Muscle of back (tissue), 11 donors: ENCODE results near the gene ADSL. TPM values are rescaled to one million over a fixed set of nuclear protein-coding genes. Genes with fewer than 3 reads are reported as not detected.
A peak's percentile ranks its signal among the peaks of the same experiment; 100 is the strongest.

Experiments used
- DNase-seq, 3 donors: peaks; one replicate each; pipeline versions ENCODE4 v3.0.0 to v3.0.0-alpha.2; 2013
- polyA plus RNA-seq, 10 donors: library from polyadenylated mRNA; unstranded; fragments of 120-200 nt; gene quantifications; one replicate each; pipeline ENCODE4 v1.2.1, GENCODE V29; 2013; ENCODE audit not compliant: insufficient read length in 10 of 10

The ADSL gene
- polyA plus RNA-seq, 10 donors = 143 to 230 (median 193) TPM

DNA sequence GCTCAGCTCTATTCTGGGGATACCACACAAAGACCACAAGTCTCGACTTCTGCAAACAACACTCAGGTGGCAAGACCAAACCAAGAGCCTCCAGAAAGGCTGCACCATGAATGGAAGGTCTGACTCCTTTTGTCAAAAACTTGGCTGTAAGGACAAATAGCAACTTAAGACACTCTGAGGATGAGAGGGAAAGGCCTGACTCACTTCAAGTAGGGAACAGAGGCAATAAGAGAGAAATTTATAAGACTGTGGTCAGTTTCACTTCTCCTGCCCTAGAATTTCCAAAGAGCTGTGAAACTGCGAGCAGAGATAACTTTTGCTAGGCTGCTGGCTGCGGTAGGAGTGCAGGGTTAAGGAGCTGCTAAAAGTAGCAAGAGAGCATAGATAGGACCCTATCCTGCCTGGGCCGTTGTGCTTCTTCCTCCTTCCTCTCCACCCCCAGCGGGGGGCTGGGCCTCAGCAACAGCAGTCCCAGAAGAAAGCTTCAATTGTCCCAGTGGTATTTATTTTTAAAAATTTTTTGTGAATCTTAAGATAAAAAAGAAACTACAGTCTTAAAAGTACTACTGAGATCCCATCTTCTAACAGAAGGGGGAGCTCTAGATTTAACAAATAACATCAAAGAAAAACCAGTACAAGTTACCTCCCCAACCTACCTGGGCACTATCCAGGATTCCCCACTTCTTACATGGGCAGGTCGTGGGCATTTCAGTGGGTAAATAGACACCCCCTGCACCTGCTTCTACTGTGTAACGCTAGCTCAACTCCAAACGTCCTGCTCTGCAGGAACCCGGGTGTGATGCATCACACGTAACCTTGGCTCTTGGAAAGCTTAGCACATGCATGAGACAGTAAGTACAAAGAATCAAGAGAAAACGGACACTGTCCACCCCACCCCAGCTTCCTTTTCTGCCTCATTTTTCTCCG, 90.5 kb downstream of the ADSL start:
- peak in 2 of 3 donors; percentile 70 to 84 for DNase-seq

Other genes starting within 250 kb of the ADSL start
- gene TNRC6B, start 168.6 kb upstream of the ADSL start, polyA plus RNA-seq = 10 to 100 TPM in 5 of 10 donors, 1 to 10 TPM in 5; 7.0 to 11.2 (median 10.0) TPM
- 10 to 100 TPM; 28.0 to 63.9 (median 55.3) TPM for gene SGSM3, start 24.1 kb downstream of the ADSL start, polyA plus RNA-seq